SU-DHL-6 (cell line): ENCODE results near the gene ZNF664.

Source experiments
- H2AFZ ChIP-seq: fragments of 200-600 bp; sonication (generic); 2 replicates; pipeline ENCODE4 v1.6.1; 2014; ENCODE audit warnings: low read depth, mild to moderate bottlenecking, moderate library complexity, mixed read lengths, antibody characterized with exemption, low read length; ENCODE audit not compliant: severe bottlenecking
- H3F3A ChIP-seq: fragments of 200-600 bp; shearing (Covaris generic); 2 replicates; pipeline ENCODE4 v1.6.0; 2016; ENCODE audit warnings: antibody characterized with exemption, mild to moderate bottlenecking; ENCODE audit not compliant: insufficient read depth
- H3K27ac ChIP-seq: fragments of 200-600 bp; sonication (generic); 2 replicates; pipeline ENCODE4 v1.5.1; 2016; ENCODE audit warnings: low read depth, mild to moderate bottlenecking, low read length, moderate library complexity, mixed read lengths
- H3K27me3 ChIP-seq: fragments of 200-600 bp; sonication (generic), shearing (Covaris generic); 2 replicates; pipeline ENCODE4 v1.6.0; 2014; ENCODE audit warnings: mild to moderate bottlenecking, low read length
- H3K36me3 ChIP-seq: fragments of 200-600 bp; sonication (generic); 2 replicates; pipeline ENCODE4 v1.6.1; 2014; ENCODE audit warnings: mild to moderate bottlenecking, low read length, mixed read lengths
- H3K4me2 ChIP-seq: fragments of 300-600, 200-600 bp; shearing (Covaris generic), sonication (generic); 2 replicates; pipeline ENCODE4 v1.6.0; 2014; ENCODE audit warnings: low read length, low read depth, mild to moderate bottlenecking; ENCODE audit not compliant: poor library complexity, severe bottlenecking
- H3K4me3 ChIP-seq: fragments of 200-600 bp; sonication (generic); 2 replicates; pipeline ENCODE4 v1.5.1; 2014; ENCODE audit warnings: antibody characterized with exemption, low read length, mild to moderate bottlenecking, mixed read lengths; ENCODE audit not compliant: insufficient read depth, poor library complexity, severe bottlenecking
- H3K79me2 ChIP-seq: fragments of 200-600 bp; sonication (generic); 2 replicates; pipeline ENCODE4 v1.6.1; 2014; ENCODE audit warnings: mild to moderate bottlenecking, low read length, moderate library complexity; ENCODE audit not compliant: insufficient read depth
- H3K9ac ChIP-seq: fragments of 200-600 bp; sonication (generic); 2 replicates; pipeline ENCODE4 v1.7.0; 2014; ENCODE audit warnings: mild to moderate bottlenecking, low read length
- H3K9me2 ChIP-seq: fragments of 200-600 bp; sonication (generic); replicated peaks from 2 replicates; pipeline ENCODE4 v1.6.1; 2014; ENCODE audit warnings: low read length; ENCODE audit not compliant: insufficient read depth
- H3K9me3 ChIP-seq: fragments of 200-600 bp; sonication (generic); 2 replicates; pipeline ENCODE4 v1.6.1; 2014; ENCODE audit warnings: low read length, mixed read lengths; ENCODE audit not compliant: insufficient read depth
- H4K20me1 ChIP-seq: fragments of 200-600 bp; sonication (generic); 2 replicates; pipeline ENCODE4 v1.6.1; 2014; ENCODE audit warnings: low read depth, mild to moderate bottlenecking, antibody characterized with exemption, low read length, moderate library complexity, mixed read lengths
- CTCF ChIP-seq: fragments of 200-600 bp; sonication (generic); IDR thresholded peaks from one replicate; pipeline ENCODE4 v1.5.1; 2017; ENCODE audit warnings: antibody characterized with exemption, mild to moderate bottlenecking, low read length, moderate library complexity; ENCODE audit not compliant: insufficient read depth, poor library complexity, severe bottlenecking
- EZH2phosphoT487 ChIP-seq: fragments of 200-600 bp; sonication (generic), shearing (Covaris generic); conservative IDR thresholded peaks from 2 replicates; pipeline ENCODE4 v1.6.1; 2018; ENCODE audit warnings: mild to moderate bottlenecking, antibody characterized with exemption, low read length, moderate library complexity, mixed read lengths

Gene ZNF664

DNA sequence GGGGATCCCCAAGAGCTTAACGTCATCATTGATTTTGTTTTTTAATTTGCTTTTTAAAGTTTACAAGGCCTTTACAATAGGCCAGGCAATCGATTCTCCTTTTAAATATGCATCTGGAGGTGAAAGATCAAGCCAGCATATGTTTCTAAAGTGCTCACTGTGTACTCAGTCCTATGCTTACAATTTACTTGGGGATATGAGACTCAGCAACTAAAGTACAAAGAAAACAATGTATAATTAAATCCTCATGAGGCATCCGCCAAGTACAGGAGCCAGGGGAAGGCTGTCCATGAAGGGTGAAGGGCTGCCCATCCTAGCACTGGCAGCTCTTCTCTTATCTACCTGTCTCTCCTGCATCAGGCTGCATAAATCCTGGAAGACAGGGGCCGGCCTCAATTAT, 12.2 kb upstream of the ZNF664 start:
- Histone ChIP-seq H2AFZ (no peak overlapping the region), H3K9me3 (no peaks in the 10 kb centered on the region), H3K27me3 (no peaks in the 10 kb centered on the region), H3K27ac (no peak overlapping the region), H3K36me3 (no peaks in the 10 kb centered on the region), H3K9me2 (no peaks in the 10 kb centered on the region), H4K20me1 (no peaks in the 10 kb centered on the region), H3K4me2 (no peak overlapping the region), H3F3A (no peaks in the 10 kb centered on the region), H3K9ac (no peak overlapping the region), H3K79me2 (no peaks in the 10 kb centered on the region), H3K4me3 (no peak overlapping the region)
- TF ChIP-seq CTCF: no peak
- no peak for TF ChIP-seq EZH2phosphoT487

- Histone ChIP-seq H3K36me3 (no peaks in the 10 kb centered on the region), H4K20me1 (no peaks in the 10 kb centered on the region), H3K79me2 (no peaks in the 10 kb centered on the region), H2AFZ (no peak overlapping the region), H3F3A (no peaks in the 10 kb centered on the region), H3K27me3 (no peaks in the 10 kb centered on the region), H3K4me3 (no peak overlapping the region), H3K9me2 (no peaks in the 10 kb centered on the region), H3K4me2 (no peak overlapping the region), H3K27ac (no peak overlapping the region), H3K9ac (no peak overlapping the region), H3K9me3 (no peaks in the 10 kb centered on the region)
- TF ChIP-seq EZH2phosphoT487 (no peak), CTCF (no peak)
These were observed 11.2 kb upstream of the ZNF664 start for GRCh38 chr12:123961585-123962345.

DNA sequence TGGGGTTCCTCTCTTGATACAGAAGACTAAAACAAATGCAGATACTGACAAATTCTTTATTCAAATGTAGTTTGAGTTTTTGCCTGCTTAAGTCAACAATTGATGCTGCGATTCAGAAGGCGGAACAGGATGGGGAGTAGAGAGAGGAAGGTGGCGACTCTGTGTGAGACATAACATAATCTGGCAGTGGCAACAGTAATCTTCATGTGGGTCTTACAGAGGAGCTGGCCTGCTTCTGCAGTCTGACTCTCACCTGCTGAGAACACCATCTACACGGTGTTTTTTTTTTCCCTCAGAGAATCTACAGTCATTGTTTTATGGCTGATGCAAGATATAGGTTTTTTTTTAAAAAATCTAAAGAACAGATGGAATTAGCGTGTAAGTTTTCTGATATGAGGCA, 10.5 kb upstream of the ZNF664 start:
- Histone ChIP-seq H3K79me2 (no peaks in the 10 kb centered on the region), H4K20me1 (no peaks in the 10 kb centered on the region), H3K36me3 (no peaks in the 10 kb centered on the region), H2AFZ (no peak overlapping the region), H3K9me2 (no peaks in the 10 kb centered on the region), H3F3A (no peaks in the 10 kb centered on the region), H3K4me3 (no peak overlapping the region), H3K4me2 (no peak overlapping the region), H3K9ac (no peak overlapping the region), H3K27ac (no peak overlapping the region), H3K9me3 (no peaks in the 10 kb centered on the region), H3K27me3 (no peaks in the 10 kb centered on the region)
- TF ChIP-seq EZH2phosphoT487 (no peak), CTCF (no peak)
